Metanephros (tissue), 1 donor: ENCODE data around the gene IFT20. TPM values are rescaled to one million over a fixed set of nuclear protein-coding genes. Genes with fewer than 3 reads are reported as not detected.

Experiments
- total RNA-seq: library from RNA; depleted of rRNA; stranded (reverse); fragments of >200 nt; gene quantifications from one replicate; pipeline ENCODE4 v1.2.3, GENCODE V29; 2014

IFT20 gene, protein sequence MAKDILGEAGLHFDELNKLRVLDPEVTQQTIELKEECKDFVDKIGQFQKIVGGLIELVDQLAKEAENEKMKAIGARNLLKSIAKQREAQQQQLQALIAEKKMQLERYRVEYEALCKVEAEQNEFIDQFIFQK
- 42.5 TPM for total RNA-seq

DNA sequence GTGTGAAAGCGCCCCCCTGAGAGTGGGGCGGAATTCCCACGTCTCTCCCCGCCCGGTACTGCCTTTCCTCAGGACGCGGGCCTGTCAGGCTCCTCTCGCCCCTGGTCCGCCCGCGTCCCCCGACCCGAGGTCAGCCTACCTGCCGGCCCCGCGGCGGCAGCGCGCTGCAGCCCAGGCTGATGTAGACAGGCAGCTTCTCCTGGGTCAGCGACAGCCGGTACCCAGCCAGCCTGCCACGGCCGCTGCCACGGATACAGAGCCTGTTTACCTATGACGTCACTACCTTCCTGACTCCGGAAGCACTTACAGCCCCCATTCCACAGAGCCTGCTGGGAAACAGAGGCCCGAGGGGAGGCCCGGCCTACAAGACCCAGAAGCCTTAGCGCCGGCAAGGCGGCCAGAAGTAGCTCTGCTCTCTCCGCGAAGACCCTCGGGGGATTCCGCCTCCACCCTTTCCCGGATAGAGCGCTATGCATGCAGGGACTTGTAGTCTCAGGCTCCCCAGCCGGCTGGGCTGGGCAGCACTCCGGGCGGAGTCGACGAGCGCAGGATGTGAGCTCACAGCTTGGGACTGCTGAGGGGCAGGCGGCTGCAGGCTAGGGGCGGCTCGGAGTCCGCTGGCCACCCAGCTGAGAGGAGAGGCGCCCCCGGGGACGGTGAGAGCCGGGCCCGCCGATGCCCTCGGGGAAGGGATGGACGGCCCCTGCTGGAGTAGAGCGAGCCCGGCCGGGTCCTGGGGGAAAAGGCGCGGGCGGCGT is at the start of gene IFT20, which contains the start of gene TNFAIP1:
Gene IFT20 (minus strand): TSS at position 272 of the 758 bp plus-strand sequence. CDS start 3,487 bp downstream, outside the sequence.
Gene TNFAIP1 (plus strand): TSS at position 561 of the 758 bp plus-strand sequence. CDS start 3,761 bp downstream, outside the sequence.

DNA sequence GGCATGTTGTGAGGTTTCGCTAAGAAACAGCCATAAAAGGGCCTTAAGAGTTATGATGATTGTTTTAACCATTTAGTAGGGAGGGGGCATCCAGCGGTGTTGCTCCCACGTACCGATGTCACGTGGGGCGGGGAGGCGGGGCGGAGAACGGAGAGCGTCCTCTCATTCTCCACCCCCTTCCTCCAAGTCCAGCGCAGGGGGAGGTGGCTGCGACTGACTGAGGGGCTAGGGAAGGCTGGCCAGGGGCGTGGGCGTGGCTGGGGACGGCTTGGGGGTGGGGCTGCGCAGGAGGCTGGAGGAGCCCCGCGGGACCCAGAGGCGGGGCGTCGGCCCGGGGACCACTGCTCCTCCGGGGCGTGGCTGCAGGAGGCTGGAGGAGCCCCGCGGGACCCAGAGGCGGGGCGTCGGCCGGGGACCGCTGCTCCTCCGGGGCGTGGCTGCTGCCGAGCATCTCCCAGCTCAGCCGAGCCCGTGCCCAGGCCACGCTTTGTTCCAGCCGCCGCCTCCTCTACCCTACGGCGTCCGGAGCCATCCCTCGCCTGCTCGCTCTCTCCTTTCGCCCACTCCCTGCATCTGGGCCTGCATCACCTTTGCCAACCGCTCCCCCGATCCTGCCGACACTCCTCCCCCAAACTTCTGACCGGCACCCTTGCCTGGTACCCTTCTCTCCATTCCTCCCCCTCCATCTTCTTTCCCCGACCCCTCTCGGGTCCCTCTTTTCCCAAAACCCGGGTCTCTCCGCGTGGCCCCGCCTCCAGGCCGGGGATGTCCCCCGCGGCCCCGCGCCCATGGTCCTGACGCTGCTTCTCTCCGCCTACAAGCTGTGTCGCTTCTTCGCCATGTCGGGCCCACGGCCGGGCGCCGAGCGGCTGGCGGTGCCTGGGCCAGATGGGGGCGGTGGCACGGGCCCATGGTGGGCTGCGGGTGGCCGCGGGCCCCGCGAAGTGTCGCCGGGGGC is 36.3 kb upstream of the IFT20 start, which contains the start of gene SARM1:
Gene SARM1 (plus strand): TSS at position 450 of the 958 bp plus-strand sequence. CDS start 339 bp downstream, at position 789.

DNA sequence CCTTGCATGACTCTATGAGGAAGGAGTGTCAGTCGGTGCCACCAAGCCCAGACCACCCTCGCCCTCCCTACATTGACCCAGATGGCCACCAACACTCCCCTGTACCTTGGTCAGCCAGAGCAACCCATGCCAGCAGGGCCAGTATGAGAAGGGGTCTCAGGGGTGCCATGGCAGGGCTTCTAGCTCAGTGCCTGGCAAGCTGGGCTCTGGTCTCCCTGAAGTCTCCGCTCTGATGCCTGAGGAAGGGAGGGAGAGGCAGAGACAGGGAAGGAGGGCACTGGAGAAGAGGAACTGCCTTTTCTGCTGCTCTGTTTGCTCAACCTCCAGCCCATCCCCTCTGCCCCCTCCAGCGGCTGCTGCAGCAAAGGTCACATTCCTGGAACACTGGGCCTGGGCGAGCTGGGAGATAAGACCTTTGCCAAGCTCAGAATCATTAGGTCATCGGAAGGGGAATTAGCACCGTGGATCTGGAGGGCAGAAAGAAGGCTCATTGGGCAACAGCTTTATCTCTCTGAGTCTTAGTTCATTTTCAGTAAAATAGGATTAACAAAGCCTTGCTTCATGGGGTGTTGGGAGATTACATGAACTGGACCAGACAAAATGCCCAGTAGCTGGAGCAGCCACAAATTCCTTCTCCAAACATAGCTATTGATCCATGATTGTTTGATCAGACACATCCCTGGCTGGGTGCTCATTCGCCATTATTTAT is 34.9 kb upstream of the IFT20 start, which contains the start of gene VTN:
Gene VTN (minus strand): TSS at position 273 of the 709 bp plus-strand sequence. CDS start 104 bp downstream, at position 169.

DNA sequence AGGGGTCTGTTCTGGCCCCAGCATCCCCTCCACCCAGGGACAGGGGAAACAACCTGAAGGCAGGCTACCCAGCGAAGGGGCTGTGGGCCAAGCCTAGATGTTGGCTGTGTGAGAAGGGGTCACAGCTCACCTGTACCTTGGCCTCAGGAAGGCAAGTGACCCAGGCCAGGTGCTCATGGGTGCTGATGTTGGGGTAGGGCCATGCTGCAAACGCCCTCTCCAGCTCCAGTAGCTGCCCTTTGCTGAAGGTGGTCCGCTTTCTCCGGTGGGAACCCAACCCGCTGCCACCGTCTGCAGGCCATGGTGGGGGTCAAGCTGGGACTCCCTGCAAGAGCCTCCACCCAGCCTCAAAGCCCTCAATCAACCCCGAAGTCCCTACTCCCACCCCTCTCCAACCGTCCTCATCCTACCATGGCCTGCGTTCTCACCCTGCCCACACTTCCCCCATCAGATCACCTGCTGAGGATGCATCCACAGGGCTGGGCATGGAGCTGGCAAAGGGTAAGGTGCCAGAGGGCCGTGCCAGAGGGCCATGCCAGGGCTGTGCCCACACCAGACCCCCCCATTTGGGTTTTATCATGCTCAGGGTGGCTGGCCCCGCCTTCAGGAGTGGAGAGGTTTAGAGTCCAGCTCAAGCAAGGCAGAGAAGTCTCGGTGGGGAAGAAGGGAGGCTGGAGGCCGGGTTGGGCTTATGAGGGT is 29.5 kb upstream of the IFT20 start, which contains the start of gene SEBOX:
Gene SEBOX (minus strand): TSS at position 535 of the 699 bp plus-strand sequence. CDS start 48 bp downstream, at position 487.

GRCh38 chr17:28357061-28357900 is 22.0 kb upstream of the IFT20 start, which contains the start of gene POLDIP2:
POLDIP2 (minus strand) TSS chr17:28357527; CDS start chr17:28357448, 79 bp downstream.

DNA sequence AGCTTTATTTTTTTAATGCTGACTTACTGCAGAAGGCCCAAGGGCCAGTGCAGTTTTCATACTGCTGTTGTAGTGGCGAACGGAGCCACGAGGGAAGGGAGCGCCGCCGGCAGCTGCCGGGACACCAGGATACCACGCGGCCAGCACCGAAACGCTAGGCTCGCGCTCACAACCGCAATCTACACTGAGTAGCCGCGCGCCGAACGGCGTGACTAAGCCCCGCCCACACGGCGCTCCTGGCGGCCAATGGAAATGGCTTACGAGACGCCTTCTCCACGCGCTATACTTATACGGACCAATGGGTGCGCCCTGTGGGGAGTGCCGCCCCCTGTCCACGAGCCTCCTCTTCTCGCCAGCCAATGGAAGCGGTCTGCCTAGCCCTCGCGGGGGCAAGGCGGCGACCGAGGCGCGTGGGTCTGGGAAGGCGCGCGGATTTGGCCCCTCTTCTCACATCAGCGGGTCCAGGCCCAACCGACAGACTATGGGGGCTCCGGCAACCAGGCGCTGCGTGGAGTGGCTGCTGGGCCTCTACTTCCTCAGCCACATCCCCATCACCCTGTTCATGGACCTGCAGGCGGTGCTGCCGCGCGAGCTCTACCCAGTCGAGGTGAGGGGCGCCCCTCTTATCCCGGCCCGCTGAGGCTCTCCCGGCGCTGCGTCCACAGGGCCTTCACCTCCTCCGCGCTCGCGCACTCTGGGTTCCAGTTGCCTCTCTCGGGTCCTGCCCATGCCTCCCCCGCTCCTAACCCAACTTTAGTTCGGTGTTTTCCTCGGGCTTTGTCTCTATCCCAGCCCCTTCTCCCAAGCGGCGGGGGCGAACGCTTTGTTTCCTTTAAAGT is 16.3 kb downstream of the IFT20 start, which contains the start of gene TMEM97:
Gene TMEM97 (plus strand): TSS at position 442 of the 839 bp plus-strand sequence. CDS start 40 bp downstream, at position 482.

Other genes starting within 250 kb of the IFT20 start
- 25.3 TPM for gene TMEM97, start 16.3 kb downstream of the IFT20 start, total RNA-seq
- gene TNFAIP1, start 289 bp upstream of the IFT20 start, total RNA-seq, result 38.9 TPM
- gene POLDIP2, start 22.1 kb upstream of the IFT20 start, total RNA-seq, result 68.8 TPM
- gene SEBOX, start 29.7 kb upstream of the IFT20 start, total RNA-seq, result not detected
- 5.7 TPM for gene VTN, start 34.8 kb upstream of the IFT20 start, total RNA-seq
- 16.7 TPM for gene SARM1, start 36.2 kb upstream of the IFT20 start, total RNA-seq
- 8.2 TPM for gene SLC46A1, start 70.7 kb upstream of the IFT20 start, total RNA-seq
- 1.9 TPM for gene SLC13A2, start 138.2 kb upstream of the IFT20 start, total RNA-seq
- gene FOXN1, start 170.9 kb upstream of the IFT20 start, total RNA-seq, result 0.23 TPM
- 102 TPM for gene UNC119, start 217.2 kb upstream of the IFT20 start, total RNA-seq
- gene PIGS, start 236.1 kb upstream of the IFT20 start, total RNA-seq, result 75.0 TPM
- 15.1 TPM for gene ALDOC, start 241.4 kb upstream of the IFT20 start, total RNA-seq